Neuronal stem cell (in vitro differentiated cells): ENCODE measurements around the gene DUS2.

Experiments
- DNase-seq: peaks from one replicate; pipeline ENCODE4 v3.0.0-alpha.2; 2013; ENCODE audit warnings: low spot score
- H2AFZ ChIP-seq: one replicate; pipeline ENCODE4 v1.6.1; 2013; ENCODE audit warnings: mild to moderate bottlenecking, low read length, inconsistent platforms
- H2AK5ac ChIP-seq: 2 replicates; pipeline ENCODE4 v1.6.1; 2013; ENCODE audit warnings: low read depth, mild to moderate bottlenecking, inconsistent platforms, low read length, moderate library complexity, mixed read lengths
- H2BK120ac ChIP-seq: 2 replicates; pipeline ENCODE4 v1.6.1; 2013; ENCODE audit warnings: low read depth, mild to moderate bottlenecking, inconsistent platforms, low read length, moderate library complexity, mixed read lengths
- H2BK12ac ChIP-seq: one replicate; pipeline ENCODE4 v1.6.1; 2013; ENCODE audit warnings: low read length, inconsistent platforms
- H2BK15ac ChIP-seq: 2 replicates; pipeline ENCODE4 v1.6.1; 2013; ENCODE audit warnings: mild to moderate bottlenecking, low read length, inconsistent platforms, mixed read lengths
- H2BK5ac ChIP-seq: one replicate; pipeline ENCODE4 v1.6.1; 2013; ENCODE audit warnings: inconsistent platforms, mild to moderate bottlenecking, low read length, moderate library complexity
- H3K14ac ChIP-seq: one replicate; pipeline ENCODE4 v1.6.1; 2013; ENCODE audit warnings: low read length, inconsistent platforms
- H3K18ac ChIP-seq: 2 replicates; pipeline ENCODE4 v1.6.1; 2013; ENCODE audit warnings: low read length, inconsistent platforms
- H3K23ac ChIP-seq: 2 replicates; pipeline ENCODE4 v1.6.1; 2013; ENCODE audit warnings: low read depth, mild to moderate bottlenecking, mixed read lengths, low read length, inconsistent platforms; ENCODE audit not compliant: poor library complexity
- H3K27ac ChIP-seq: replicated peaks from 3 replicates; pipeline ENCODE4 v1.5.1; 2013; ENCODE audit warnings: low read length, inconsistent platforms
- H3K27me3 ChIP-seq, 3 experiments: 2 replicates each; pipeline ENCODE4 v1.6.1; 2013; ENCODE audit warnings: low read length in 3 of 3, mild to moderate bottlenecking in 2 of 3, inconsistent platforms in 1 of 3, low read depth in 1 of 3, mixed read lengths in 1 of 3, moderate library complexity in 1 of 3; ENCODE audit not compliant: control insufficient read depth in 3 of 3, insufficient read depth in 3 of 3
- H3K36me3 ChIP-seq, 2 donors: replicated peaks in 1 of 2; 2 replicates each; pipeline ENCODE4 v1.6.1; 2013; ENCODE audit warnings: low read length in 2 of 2; ENCODE audit not compliant: control insufficient read depth in 2 of 2, insufficient read depth in 2 of 2
- H3K4ac ChIP-seq: 2 replicates; pipeline ENCODE4 v1.6.1; 2013; ENCODE audit warnings: inconsistent platforms, mild to moderate bottlenecking, low read length, moderate library complexity
- H3K4me1 ChIP-seq, 2 donors: 1 replicate in 1 of 2; 2 replicates in 1 of 2; pipeline ENCODE4 v1.6.1; 2013; ENCODE audit warnings: low read length in 2 of 2, low read depth in 1 of 2; ENCODE audit not compliant: control insufficient read depth in 2 of 2, insufficient read depth in 1 of 2
- H3K4me2 ChIP-seq: one replicate; pipeline ENCODE4 v1.6.1; 2013; ENCODE audit warnings: mild to moderate bottlenecking, low read length, inconsistent platforms; ENCODE audit not compliant: insufficient read depth, poor library complexity, severe bottlenecking
- H3K4me3 ChIP-seq, 2 donors: 2 replicates each; pipeline ENCODE4 v1.5.1; 2013; ENCODE audit warnings: low read length in 2 of 2, mild to moderate bottlenecking in 2 of 2, inconsistent platforms in 1 of 2, moderate library complexity in 1 of 2
- H3K79me1 ChIP-seq: one replicate; pipeline ENCODE4 v1.6.1; 2013; ENCODE audit warnings: low read depth, mild to moderate bottlenecking, inconsistent platforms, low read length, moderate library complexity
- H3K9ac ChIP-seq: one replicate; pipeline ENCODE4 v1.6.1; 2013; ENCODE audit warnings: mild to moderate bottlenecking, low read depth, low read length, inconsistent platforms; ENCODE audit not compliant: poor library complexity
- H3K9me3 ChIP-seq, 2 donors: replicated peaks in 1 of 2; 2 replicates each; pipeline versions ENCODE3 to v1.6.1; 2013; ENCODE audit warnings: low read length in 2 of 2, mild to moderate bottlenecking in 2 of 2, inconsistent platforms in 1 of 2, low read depth in 1 of 2, mixed read lengths in 1 of 2, moderate library complexity in 1 of 2; ENCODE audit not compliant: control insufficient read depth in 2 of 2, insufficient read depth in 1 of 2
- H4K8ac ChIP-seq: one replicate; pipeline ENCODE4 v1.6.1; 2013; ENCODE audit warnings: low read depth, mild to moderate bottlenecking, inconsistent platforms, low read length, moderate library complexity
- H4K91ac ChIP-seq: one replicate; pipeline ENCODE4 v1.6.1; 2013; ENCODE audit warnings: low read length, low read depth, mild to moderate bottlenecking, inconsistent platforms; ENCODE audit not compliant: poor library complexity
- WGBS, 2 donors: extraction: QIAGEN DNeasy Blood & Tissue Kit; methylation state at CpG; one replicate each; pipeline ENCODE4 v1.1.7; 2013; ENCODE audit warnings: missing lambda C conversion rate in 2 of 2, mixed read lengths in 1 of 2; ENCODE audit not compliant: insufficient read length in 2 of 2, insufficient replicate concordance in 1 of 2; ENCODE audit errors: extremely low coverage in 2 of 2; 5-methylcytosine and 5-hydroxymethylcytosine counted together

Gene DUS2

GRCh38 chr16:68079376-68079625 is 56.2 kb downstream of the DUS2 start:
- H3K36me3 ChIP-seq: peaks cover 30 to 58% of the 10 kb centered on the region in 2 donors
- H3K27ac ChIP-seq: no peak overlapping the region
- no peaks in the 10 kb centered on the region for H3K27me3 ChIP-seq
- no peak for DNase-seq
- H3K4me2 ChIP-seq: no peak overlapping the region
- no peaks in the 10 kb centered on the region for H3K9me3 ChIP-seq
- H3K4me1 ChIP-seq: peaks cover 7 to 22% of the 10 kb centered on the region in 2 donors
- no peak overlapping the region for H3K9ac ChIP-seq
- H2BK12ac ChIP-seq: no peak overlapping the region
- H2AK5ac ChIP-seq: no peak overlapping the region
- no peak overlapping the region for H4K8ac ChIP-seq
- H2BK120ac ChIP-seq: no peak overlapping the region
- H3K18ac ChIP-seq: no peak overlapping the region
- no peak overlapping the region for H3K23ac ChIP-seq
- no peak overlapping the region for H3K4me3 ChIP-seq
- H3K14ac ChIP-seq: no peak overlapping the region
- no peak overlapping the region for H2BK5ac ChIP-seq
- H2BK15ac ChIP-seq: no peak overlapping the region
- H3K79me1 ChIP-seq: no peaks in the 10 kb centered on the region
- no peak overlapping the region for H3K4ac ChIP-seq
- no peak overlapping the region for H4K91ac ChIP-seq
- H2AFZ ChIP-seq: no peak overlapping the region

GRCh38 chr16:68079626-68080344 is 56.7 kb downstream of the DUS2 start:
- Histone ChIP-seq H2AFZ (no peak overlapping the region), H3K4me1 (peaks cover 7 to 22% of the 10 kb centered on the region in 2 donors), H3K27ac (no peak overlapping the region), H3K9me3 (no peaks in the 10 kb centered on the region), H3K4me3 (no peak overlapping the region), H3K4me2 (no peak overlapping the region), H3K18ac (no peak overlapping the region), H2AK5ac (no peak overlapping the region), H3K79me1 (no peaks in the 10 kb centered on the region), H3K23ac (no peak overlapping the region), H2BK5ac (no peak overlapping the region), H3K14ac (no peak overlapping the region), H3K36me3 (peaks cover 26 to 53% of the 10 kb centered on the region in 2 donors), H4K91ac (no peak overlapping the region), H2BK15ac (no peak overlapping the region), H4K8ac (no peak overlapping the region), H3K9ac (no peak overlapping the region), H3K27me3 (no peaks in the 10 kb centered on the region), H2BK120ac (no peak overlapping the region), H3K4ac (no peak overlapping the region), H2BK12ac (no peak overlapping the region)
- no CpG with 5 or more reads among the region's 13 CpGs for WGBS, 2 donors
- DNase-seq: no peak

- Histone ChIP-seq H4K8ac (no peak overlapping the region), H3K9me3 (no peaks in the 10 kb centered on the region), H2BK12ac (no peak overlapping the region), H3K27me3 (no peaks in the 10 kb centered on the region), H2BK5ac (no peak overlapping the region), H3K27ac (no peak overlapping the region), H3K79me1 (peaks cover 1% of the 10 kb centered on the region), H3K4me1 (peaks cover 7 to 24% of the 10 kb centered on the region in 2 donors), H3K23ac (no peak overlapping the region), H3K4ac (no peak overlapping the region), H3K9ac (no peak overlapping the region), H2BK15ac (no peak overlapping the region), H3K4me2 (no peak overlapping the region), H2AK5ac (no peak overlapping the region), H3K18ac (no peak overlapping the region), H4K91ac (no peak overlapping the region), H3K4me3 (no peak overlapping the region), H3K36me3 (peaks cover 10 to 32% of the 10 kb centered on the region in 2 donors), H3K14ac (no peak overlapping the region), H2AFZ (no peak overlapping the region), H2BK120ac (no peak overlapping the region)
- no peak for DNase-seq
Observed at GRCh38 chr16:68081861-68082628, 59.0 kb downstream of the DUS2 start.

- H3K36me3 ChIP-seq: peaks cover 9 to 25% of the 10 kb centered on the region in 2 donors
- no peaks in the 10 kb centered on the region for H3K9me3 ChIP-seq
- H4K8ac ChIP-seq: no peak overlapping the region
- no peak overlapping the region for H3K23ac ChIP-seq
- no peak overlapping the region for H3K9ac ChIP-seq
- H2AFZ ChIP-seq: no peak overlapping the region
- no peak overlapping the region for H3K4me2 ChIP-seq
- no CpG with 5 or more reads among the region's 2 CpGs for WGBS, 2 donors
- no peak overlapping the region for H3K27ac ChIP-seq
- no peak overlapping the region for H3K4me3 ChIP-seq
- no peak overlapping the region for H3K4ac ChIP-seq
- no peak overlapping the region for H2BK120ac ChIP-seq
- no peak overlapping the region for H2AK5ac ChIP-seq
- DNase-seq: no peak
- H3K14ac ChIP-seq: no peak overlapping the region
- H3K4me1 ChIP-seq: peaks cover 7 to 24% of the 10 kb centered on the region in 2 donors
- H3K18ac ChIP-seq: no peak overlapping the region
- H3K27me3 ChIP-seq: no peaks in the 10 kb centered on the region
- H2BK15ac ChIP-seq: no peak overlapping the region
- H2BK12ac ChIP-seq: no peak overlapping the region
- H4K91ac ChIP-seq: no peak overlapping the region
- H2BK5ac ChIP-seq: no peak overlapping the region
- H3K79me1 ChIP-seq: peaks cover 1% of the 10 kb centered on the region
Observed at GRCh38 chr16:68082629-68083238, 59.6 kb downstream of the DUS2 start.
